Uterus (tissue), 4 donors: Measurements from ENCODE around the gene KREMEN1. TPM values are rescaled to one million over a fixed set of nuclear protein-coding genes. Genes with fewer than 3 reads are reported as not detected.

Source experiments
- DNase-seq, 2 donors: peaks; one replicate each; pipeline ENCODE4 v3.0.0-alpha.2; 2019 to 2020
- H3K27ac ChIP-seq, 2 donors: fragments of 200-600 bp; sonication (generic); 1 replicate in 1 of 2; 2 replicates in 1 of 2; pipeline ENCODE4 v1.5.1; 2016 to 2018
- H3K27me3 ChIP-seq, 2 donors: fragments of 200-600 bp; sonication (generic); one replicate each; pipeline ENCODE4 v1.5.1; 2018 to 2019; ENCODE audit warnings: control low read depth in 1 of 2
- H3K36me3 ChIP-seq, 2 donors: fragments of 200-600 bp; sonication (generic); one replicate each; pipeline ENCODE4 v1.5.1; 2019; ENCODE audit warnings: control low read depth in 1 of 2
- H3K4me1 ChIP-seq, 2 donors: fragments of 200-600 bp; sonication (generic); one replicate each; pipeline ENCODE4 v1.5.1; 2018 to 2019; ENCODE audit warnings: control low read depth in 1 of 2
- H3K4me3 ChIP-seq, 2 donors: fragments of 200-600 bp; sonication (generic); 1 replicate in 1 of 2; 2 replicates in 1 of 2; pipeline ENCODE4 v1.5.1; 2018 to 2019; ENCODE audit warnings: mild to moderate bottlenecking in 1 of 2
- H3K9me3 ChIP-seq, 2 donors: fragments of 200-600 bp; sonication (generic); one replicate each; pipeline ENCODE4 v1.5.1; 2019; ENCODE audit warnings: control low read depth in 1 of 2
- POLR2A ChIP-seq, 2 donors: fragments of 450-650 bp; IDR thresholded peaks; one replicate each; pipeline ENCODE4 v1.6.1; 2016; ENCODE audit warnings: antibody characterized with exemption in 2 of 2, mild to moderate bottlenecking in 1 of 2, moderate library complexity in 1 of 2
- intact Hi-C: fragments of 100-400 bp; cut with DNase I; formaldehyde crosslinking; loops from one replicate; pipeline ENCODE4 v1.15.1; 2023; ENCODE audit warnings: low total_unique reads
- total RNA-seq, 4 donors: library from RNA; depleted of rRNA in 3 of 4; stranded (reverse); fragments of >200 nt in 3 of 4; gene quantifications; one replicate each; pipeline versions ENCODE4 v1.1.0 to v1.2.4, GENCODE V29; 2014 to 2023
- TF ChIP-seq, protein P1 (sequence below), 4 experiments: fragments of 200-600 bp in 2 of 4; fragments of 450-650 bp in 2 of 4; sonication (generic) in 2 of 4; IDR thresholded peaks; one replicate each; pipeline ENCODE4 v1.5.1; 2016 to 2019; ENCODE audit warnings: antibody characterized with exemption in 4 of 4, mild to moderate bottlenecking in 2 of 4, moderate library complexity in 1 of 4
- donor health status: DM: yes; HTN: yes; CAD: no.

The KREMEN1 gene
- total RNA-seq, 4 donors from 2014 or later: 5.9 to 25.1 (median 10.2) TPM

DNA sequence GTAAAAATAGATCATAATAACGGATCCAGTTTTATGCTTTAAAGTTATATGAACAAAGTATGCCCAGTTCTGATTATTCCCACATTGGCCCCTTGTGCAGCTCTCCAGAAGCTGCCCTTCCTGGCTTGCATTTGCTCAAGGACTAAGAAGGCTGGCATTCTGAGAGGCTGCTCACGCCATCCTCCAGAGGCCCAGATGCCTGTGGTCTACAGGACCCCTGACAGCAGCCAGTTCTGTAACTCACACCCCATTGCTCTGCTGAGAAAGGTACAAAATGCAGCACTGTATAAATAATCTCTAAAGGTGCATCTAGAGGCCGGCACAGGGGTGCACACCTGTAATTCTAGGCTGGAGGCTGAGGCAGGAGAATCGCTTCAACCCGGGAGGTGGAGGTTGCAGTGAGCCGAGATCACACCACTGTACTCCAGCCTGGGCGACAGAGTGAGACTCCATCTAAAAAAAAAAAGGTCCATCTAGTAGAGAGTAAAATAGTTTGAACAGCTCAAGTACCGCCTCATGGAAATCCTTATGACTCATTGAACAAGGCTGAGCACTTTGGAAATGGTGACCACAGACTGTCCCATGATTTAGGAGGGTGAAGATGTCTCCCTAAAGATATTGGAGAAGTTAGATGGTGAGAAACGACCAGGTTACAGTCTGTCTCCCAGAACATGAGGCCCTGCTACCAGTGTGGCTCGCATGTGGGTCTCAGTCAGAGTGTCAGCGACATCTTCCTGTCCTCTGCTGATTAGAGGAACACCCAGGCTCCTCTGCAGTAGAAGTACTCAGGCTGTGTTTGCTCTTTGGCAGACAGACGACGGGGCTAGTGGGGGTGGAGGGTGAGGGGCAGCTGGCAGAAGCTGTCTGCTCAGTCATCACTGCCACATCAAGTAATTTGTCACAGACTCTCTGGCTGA, 56.3 kb downstream of the KREMEN1 start:
- TF ChIP-seq POLR2A (IDR thresholded peaks at IDR 0.05): no peak
- TF ChIP-seq, protein P1, sequence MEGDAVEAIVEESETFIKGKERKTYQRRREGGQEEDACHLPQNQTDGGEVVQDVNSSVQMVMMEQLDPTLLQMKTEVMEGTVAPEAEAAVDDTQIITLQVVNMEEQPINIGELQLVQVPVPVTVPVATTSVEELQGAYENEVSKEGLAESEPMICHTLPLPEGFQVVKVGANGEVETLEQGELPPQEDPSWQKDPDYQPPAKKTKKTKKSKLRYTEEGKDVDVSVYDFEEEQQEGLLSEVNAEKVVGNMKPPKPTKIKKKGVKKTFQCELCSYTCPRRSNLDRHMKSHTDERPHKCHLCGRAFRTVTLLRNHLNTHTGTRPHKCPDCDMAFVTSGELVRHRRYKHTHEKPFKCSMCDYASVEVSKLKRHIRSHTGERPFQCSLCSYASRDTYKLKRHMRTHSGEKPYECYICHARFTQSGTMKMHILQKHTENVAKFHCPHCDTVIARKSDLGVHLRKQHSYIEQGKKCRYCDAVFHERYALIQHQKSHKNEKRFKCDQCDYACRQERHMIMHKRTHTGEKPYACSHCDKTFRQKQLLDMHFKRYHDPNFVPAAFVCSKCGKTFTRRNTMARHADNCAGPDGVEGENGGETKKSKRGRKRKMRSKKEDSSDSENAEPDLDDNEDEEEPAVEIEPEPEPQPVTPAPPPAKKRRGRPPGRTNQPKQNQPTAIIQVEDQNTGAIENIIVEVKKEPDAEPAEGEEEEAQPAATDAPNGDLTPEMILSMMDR (IDR thresholded peaks at IDR 0.05): no peak
- no peak overlapping the region for H3K4me3 ChIP-seq
- no peaks in the 10 kb centered on the region for H3K4me1 ChIP-seq
- H3K9me3 ChIP-seq: no peaks in the 10 kb centered on the region
- no peaks in the 10 kb centered on the region for H3K36me3 ChIP-seq
- DNase-seq: no peak
- no peak overlapping the region for H3K27ac ChIP-seq
- no peaks in the 10 kb centered on the region for H3K27me3 ChIP-seq
- intact Hi-C loops: no loop called here

DNA sequence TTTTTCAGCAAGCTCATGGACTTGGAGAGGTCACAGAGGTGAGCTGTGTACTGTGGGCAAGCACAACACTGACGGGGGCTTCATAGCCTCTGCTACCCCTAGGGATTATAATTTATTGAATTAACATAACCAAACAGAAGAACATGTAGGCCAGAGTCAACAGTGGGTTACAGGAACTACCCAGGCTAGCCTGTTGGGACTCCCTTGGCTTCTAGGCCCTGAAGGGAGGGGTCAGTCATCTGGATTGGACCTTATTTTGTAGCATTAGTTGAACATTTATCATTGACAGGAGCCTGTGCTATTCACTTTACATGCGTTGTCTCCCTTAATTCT, 56.9 kb downstream of the KREMEN1 start:
- intact Hi-C loops: no loop called here
- H3K27ac ChIP-seq: no peak overlapping the region
- no peak overlapping the region for H3K4me3 ChIP-seq
- no peaks in the 10 kb centered on the region for H3K9me3 ChIP-seq
- no peak for TF ChIP-seq POLR2A (IDR thresholded peaks at IDR 0.05)
- H3K4me1 ChIP-seq: no peaks in the 10 kb centered on the region
- no peak for DNase-seq
- H3K27me3 ChIP-seq: no peaks in the 10 kb centered on the region
- no peaks in the 10 kb centered on the region for H3K36me3 ChIP-seq

DNA sequence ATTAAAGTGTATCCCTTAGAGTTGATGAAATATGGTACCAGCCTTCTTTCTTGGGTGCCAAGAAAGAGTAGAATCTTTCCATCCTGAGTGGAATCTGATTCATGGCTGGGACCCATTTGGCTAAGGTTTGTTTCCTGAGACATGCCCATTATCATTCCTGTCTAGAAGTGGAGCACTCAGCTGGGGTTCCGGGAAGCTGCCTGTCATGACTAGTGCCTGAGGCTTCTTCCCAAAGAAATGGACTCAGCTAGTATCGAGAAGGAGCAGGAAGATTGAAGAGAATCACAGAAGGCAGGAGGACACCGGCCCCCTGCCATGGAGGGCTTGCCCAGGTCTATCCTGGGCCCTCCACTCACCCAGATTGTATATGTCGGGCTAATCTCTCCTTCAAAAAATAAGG, 57.6 kb downstream of the KREMEN1 start:
- no peak for DNase-seq
- H3K4me1 ChIP-seq: no peaks in the 10 kb centered on the region
- no peak overlapping the region for H3K27ac ChIP-seq
- no peaks in the 10 kb centered on the region for H3K27me3 ChIP-seq
- H3K36me3 ChIP-seq: no peaks in the 10 kb centered on the region
- no peaks in the 10 kb centered on the region for H3K9me3 ChIP-seq
- TF ChIP-seq, protein P1 (IDR thresholded peaks at IDR 0.05): no peak
- no peak for TF ChIP-seq POLR2A (IDR thresholded peaks at IDR 0.05)
- H3K4me3 ChIP-seq: no peak overlapping the region
- intact Hi-C loops: no loop called here

DNA sequence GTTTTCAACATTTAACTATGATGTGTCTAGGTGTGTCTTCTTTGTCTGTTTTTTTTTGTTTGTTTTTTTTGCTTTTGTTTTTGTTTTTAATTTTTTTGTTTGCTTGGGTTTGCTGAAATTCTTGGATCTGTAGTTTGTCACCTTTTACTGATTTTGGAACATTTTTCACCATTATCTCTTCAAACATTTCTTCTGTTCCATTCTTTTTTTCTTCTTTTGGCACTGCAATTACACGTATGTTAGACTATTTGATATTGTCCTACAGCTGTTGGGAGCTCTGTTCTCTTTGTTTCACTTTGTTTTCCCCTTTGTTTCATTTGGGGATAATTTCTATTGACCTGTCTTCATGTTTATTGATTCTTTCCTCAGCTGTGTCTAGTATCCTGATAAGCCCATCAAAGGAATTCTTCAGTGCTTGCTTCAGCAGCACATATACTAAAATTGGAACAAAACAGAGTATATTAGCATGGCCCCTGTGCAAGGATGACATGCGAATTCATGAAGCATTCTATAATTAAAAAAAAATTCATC, 60.8 kb downstream of the KREMEN1 start:
- Histone ChIP-seq H3K36me3 (no peaks in the 10 kb centered on the region), H3K27ac (no peak overlapping the region), H3K27me3 (no peaks in the 10 kb centered on the region), H3K9me3 (no peaks in the 10 kb centered on the region), H3K4me1 (no peaks in the 10 kb centered on the region), H3K4me3 (no peak overlapping the region)
- TF ChIP-seq POLR2A (IDR thresholded peaks at IDR 0.05): no peak
- TF ChIP-seq, protein P1 (IDR thresholded peaks at IDR 0.05): no peak
- intact Hi-C loops: no loop called here
- DNase-seq: no peak

DNA sequence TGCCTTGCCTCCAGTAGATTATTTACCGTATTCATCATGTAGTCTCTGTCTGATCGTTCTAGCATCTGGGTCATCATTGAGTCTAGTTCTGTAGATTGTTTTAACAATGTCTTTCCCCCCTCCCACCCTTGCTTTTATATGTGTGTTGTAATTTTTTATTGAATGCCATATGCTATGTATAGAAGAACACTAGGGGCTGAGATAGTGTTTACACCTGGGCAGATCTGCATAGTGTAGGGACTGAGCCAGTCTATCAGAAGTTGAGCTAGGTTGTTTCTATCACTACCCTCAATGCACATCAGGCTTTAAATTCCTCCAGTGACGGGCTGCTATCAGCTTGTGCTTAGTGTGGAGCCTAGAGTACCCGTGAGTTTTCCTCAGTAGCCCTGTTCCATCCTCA, 61.6 kb downstream of the KREMEN1 start:
- no peaks in the 10 kb centered on the region for H3K27me3 ChIP-seq
- intact Hi-C loops: no loop called here
- no peaks in the 10 kb centered on the region for H3K4me1 ChIP-seq
- no peaks in the 10 kb centered on the region for H3K36me3 ChIP-seq
- no peak overlapping the region for H3K4me3 ChIP-seq
- H3K9me3 ChIP-seq: no peaks in the 10 kb centered on the region
- no peak for TF ChIP-seq POLR2A (IDR thresholded peaks at IDR 0.05)
- TF ChIP-seq, protein P1 (IDR thresholded peaks at IDR 0.05): no peak
- DNase-seq: no peak
- no peak overlapping the region for H3K27ac ChIP-seq
